Subcutaneous adipose tissue (tissue), 4 donors: ENCODE measurements around the gene ADAP2. TPM values are rescaled to one million over a fixed set of nuclear protein-coding genes. Genes with fewer than 3 reads are reported as not detected.

Experiments
- small RNA-seq: library from RNA; depleted of rRNA; stranded (forward); fragments of <200 nt; gene quantifications from one replicate; pipeline ENCODE3, GENCODE V24; 2016
- total RNA-seq, 4 donors: library from RNA; depleted of rRNA; stranded (reverse); fragments of >200 nt; gene quantifications; one replicate each; pipeline ENCODE4 v1.1.0, GENCODE V29; 2016
- TF ChIP-seq, protein P1 (sequence below): fragments of 450-650 bp; IDR thresholded peaks from one replicate; pipeline ENCODE4 v1.5.1; 2016; ENCODE audit warnings: low read depth, mild to moderate bottlenecking, control low read depth, antibody characterized with exemption, moderate library complexity

Gene ADAP2
- total RNA-seq, 4 donors from 2014 or later: 26.6 to 86.9 (median 44.4) TPM

DNA sequence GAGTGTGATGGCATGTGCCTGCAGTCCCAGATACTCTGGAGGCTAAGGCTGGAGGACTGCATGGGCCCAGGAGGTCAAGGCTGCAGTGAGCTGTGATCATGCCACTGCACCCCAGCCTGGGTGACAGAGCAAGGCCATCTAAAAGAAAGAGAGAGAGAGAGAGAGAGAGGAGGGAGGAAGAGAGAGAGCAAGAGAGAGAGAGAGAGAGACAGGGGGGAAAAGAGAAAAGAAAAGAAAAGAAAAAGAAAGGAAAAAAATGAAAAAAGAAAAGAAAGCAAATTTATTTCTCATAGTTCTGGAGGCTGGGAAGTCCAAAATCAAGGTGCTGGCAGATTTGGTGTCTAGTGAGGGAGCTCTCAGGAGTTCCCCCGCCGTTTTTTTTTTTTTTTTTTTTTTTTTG is 82.4 kb downstream of the ADAP2 start:
- TF ChIP-seq, protein P1, sequence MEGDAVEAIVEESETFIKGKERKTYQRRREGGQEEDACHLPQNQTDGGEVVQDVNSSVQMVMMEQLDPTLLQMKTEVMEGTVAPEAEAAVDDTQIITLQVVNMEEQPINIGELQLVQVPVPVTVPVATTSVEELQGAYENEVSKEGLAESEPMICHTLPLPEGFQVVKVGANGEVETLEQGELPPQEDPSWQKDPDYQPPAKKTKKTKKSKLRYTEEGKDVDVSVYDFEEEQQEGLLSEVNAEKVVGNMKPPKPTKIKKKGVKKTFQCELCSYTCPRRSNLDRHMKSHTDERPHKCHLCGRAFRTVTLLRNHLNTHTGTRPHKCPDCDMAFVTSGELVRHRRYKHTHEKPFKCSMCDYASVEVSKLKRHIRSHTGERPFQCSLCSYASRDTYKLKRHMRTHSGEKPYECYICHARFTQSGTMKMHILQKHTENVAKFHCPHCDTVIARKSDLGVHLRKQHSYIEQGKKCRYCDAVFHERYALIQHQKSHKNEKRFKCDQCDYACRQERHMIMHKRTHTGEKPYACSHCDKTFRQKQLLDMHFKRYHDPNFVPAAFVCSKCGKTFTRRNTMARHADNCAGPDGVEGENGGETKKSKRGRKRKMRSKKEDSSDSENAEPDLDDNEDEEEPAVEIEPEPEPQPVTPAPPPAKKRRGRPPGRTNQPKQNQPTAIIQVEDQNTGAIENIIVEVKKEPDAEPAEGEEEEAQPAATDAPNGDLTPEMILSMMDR: no peak

DNA sequence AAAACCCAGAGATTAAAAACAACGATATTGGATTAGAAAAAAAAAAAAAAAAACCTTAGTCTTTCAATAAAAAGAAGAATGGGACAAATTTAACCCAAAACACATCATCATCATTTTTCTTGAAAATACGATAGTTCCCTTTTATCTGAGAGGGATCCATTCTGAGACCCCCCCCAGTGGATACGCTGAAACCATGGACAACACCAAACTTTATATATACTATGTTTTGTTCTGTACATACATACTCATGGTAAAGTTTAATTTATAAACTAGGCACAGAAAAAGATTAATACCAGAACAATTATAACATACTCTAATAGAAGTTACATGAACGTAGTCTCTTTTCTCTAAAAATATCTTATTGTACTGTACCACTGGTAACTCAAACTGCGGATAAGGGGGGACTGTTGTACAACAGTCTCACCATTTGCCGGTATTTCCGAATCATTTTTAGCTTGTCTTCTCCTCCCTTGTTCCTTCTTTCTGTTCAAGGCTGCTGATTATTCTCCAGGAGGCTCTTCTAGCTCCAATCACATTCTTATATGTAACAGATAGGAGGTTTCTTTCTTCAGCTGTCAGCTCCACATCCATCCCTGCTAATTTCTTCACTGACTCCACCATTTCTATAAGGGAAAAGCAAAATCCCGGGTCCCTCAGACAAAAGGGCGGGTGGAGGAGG is 86.1 kb downstream of the ADAP2 start:
- TF ChIP-seq, protein P1: no peak

DNA sequence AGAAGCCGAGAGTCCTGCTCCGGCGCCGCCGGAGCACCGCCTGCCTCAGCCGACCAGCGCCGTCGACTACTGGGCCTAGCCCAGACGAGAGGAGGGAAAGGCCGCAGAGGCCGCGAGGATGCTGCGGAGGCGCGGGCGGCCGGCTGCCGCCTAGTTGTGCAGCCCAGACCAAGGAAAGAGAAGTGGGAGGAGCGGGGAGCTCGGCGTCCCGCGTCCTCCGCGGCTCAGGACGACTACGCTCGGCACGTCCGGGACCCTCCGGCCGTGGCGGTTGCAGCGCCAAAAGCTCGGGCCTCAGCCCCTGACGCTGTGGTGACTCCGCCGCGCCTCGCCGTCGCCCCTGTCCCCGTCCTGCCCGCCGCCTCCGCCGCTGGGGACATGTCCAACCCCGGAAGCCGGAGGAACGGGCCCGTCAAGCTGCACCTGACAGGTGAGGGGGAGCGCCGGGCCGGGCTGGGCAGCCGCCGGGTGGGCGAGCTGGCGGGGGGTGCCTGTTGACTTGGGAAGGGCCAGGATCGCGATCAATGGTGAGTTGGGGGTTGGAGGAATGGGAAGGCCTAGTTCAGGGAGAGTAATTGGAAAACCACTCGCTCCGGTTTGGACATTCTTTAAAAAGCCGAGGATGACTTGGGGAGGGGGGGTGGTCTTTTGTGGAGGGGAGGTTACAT is 86.8 kb downstream of the ADAP2 start:
- TF ChIP-seq, protein P1: no peak

Small RNA genes lying within 50 kb of the gene (small RNA-seq; reads per million reads assigned to genes)
- gene AC138207.3 (not detected), gene RN7SL138P (not detected)

Other genes starting within 250 kb of the ADAP2 start
- 10 to 100 TPM; 13.7 to 23.3 (median 15.1) TPM for gene CRLF3, start 97.3 kb upstream of the ADAP2 start, total RNA-seq
- gene ATAD5, start 90.0 kb upstream of the ADAP2 start, total RNA-seq: 1 to 10 TPM; 1.5 to 2.9 (median 1.9) TPM
- gene TEFM, start 15.7 kb upstream of the ADAP2 start, total RNA-seq: 10 to 100 TPM in 3 of 4 donors, 1 to 10 TPM in 1; 5.7 to 24.6 (median 10.6) TPM
- 10 to 100 TPM; 20.7 to 55.4 (median 42.9) TPM for gene RNF135, start 49.1 kb downstream of the ADAP2 start, total RNA-seq
- 10 to 100 TPM; 61.4 to 81.2 (median 66.6) TPM for gene NF1, start 173.0 kb downstream of the ADAP2 start, total RNA-seq